ENCODE measurements around the gene OR4C45.
"Not testable (repeated sequence)": the region's sequence is repeated elsewhere in the genome, so short reads cannot be mapped to it uniquely, and the experiment has no call there.

Gene OR4C45

DNA sequence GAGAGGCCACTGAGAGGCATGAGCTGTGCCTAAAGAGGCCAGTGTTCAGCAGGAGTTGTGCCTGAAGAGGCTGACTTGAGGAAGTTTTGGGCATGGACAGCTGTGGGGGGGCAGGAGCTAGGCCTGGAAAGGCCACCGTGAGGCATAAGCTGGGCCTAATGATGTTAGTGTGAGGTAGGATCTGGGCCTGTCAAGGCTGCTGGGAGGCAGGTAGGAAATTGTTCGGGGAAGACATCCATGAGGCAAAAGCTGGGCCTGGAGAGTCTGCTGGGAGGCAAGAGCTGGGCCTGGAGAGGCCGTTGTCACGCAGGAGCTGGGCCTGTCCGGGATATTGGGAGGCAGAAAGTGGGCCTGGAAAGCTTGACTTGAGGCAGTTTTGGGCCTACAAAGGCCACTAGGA, 44.9 kb downstream of the OR4C45 start:
- Histone ChIP-seq H3K9me3 (no peaks in the 10 kb centered on the region), H3K27me3 (ENCODE audit: low read depth) (no peaks in the 10 kb centered on the region), H3K4me3 (no peak overlapping the region), H3K36me3 (replicated peaks) (no peaks in the 10 kb centered on the region), H3K4me1 (no peaks in the 10 kb centered on the region)
- in situ Hi-C loops (cut with MboI; ENCODE audit: low sequenced_read_pairs), result loop anchor here (25.0 kb wide), 1 partner anchor 235 kb away; no protein-coding TSS in a partner anchor
- no peak for DNase-seq (ENCODE audit: low spot score in 2 of 2)

GRCh38 chr11:50078001-50078400, 45.3 kb downstream of the OR4C45 start:
- no peak overlapping the region for H3K4me3 ChIP-seq
- no peaks in the 10 kb centered on the region for H3K4me1 ChIP-seq
- H3K36me3 ChIP-seq (replicated peaks), result no peaks in the 10 kb centered on the region
- no peaks in the 10 kb centered on the region for H3K9me3 ChIP-seq
- DNase-seq (ENCODE audit: low spot score in 2 of 2), result no peak
- H3K27me3 ChIP-seq (ENCODE audit: low read depth), result no peaks in the 10 kb centered on the region
- in situ Hi-C loops (cut with MboI; ENCODE audit: low sequenced_read_pairs), result loop anchor here (25.0 kb wide), 1 partner anchor 234 kb away; no protein-coding TSS in a partner anchor

GRCh38 chr11:50078946-50079345, 46.3 kb downstream of the OR4C45 start:
- H3K4me1 ChIP-seq, H3K9me3 ChIP-seq: not testable (repeated sequence)
- in situ Hi-C loops (cut with MboI; ENCODE audit: low sequenced_read_pairs), result loop anchor here (25.0 kb wide), 1 partner anchor 233 kb away; no protein-coding TSS in a partner anchor

DNA sequence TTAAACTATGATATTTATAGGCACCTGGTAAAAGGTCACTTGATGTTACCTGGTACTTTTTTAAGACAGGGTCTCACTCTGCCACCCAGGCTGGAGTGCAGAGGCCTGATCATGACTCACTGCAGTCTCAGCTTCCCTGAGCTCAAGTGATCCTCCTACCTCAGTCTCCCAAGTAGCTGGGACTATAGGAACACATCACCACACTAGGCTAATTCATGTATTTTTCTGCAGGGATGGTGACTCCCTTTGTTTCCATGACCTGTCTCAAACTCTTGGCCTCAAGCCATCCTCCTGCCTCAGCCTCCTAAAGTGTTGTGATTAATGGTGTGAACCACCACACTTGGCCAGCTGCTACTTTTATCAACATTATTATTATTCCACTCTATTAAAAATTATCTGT, 47.6 kb downstream of the OR4C45 start:
- Histone ChIP-seq H3K4me1 (no peaks in the 10 kb centered on the region), H3K9me3 (no peaks in the 10 kb centered on the region), H3K36me3 (replicated peaks) (no peaks in the 10 kb centered on the region), H3K4me3 (no peak overlapping the region), H3K27me3 (ENCODE audit: low read depth) (no peaks in the 10 kb centered on the region)
- no peak for DNase-seq (ENCODE audit: low spot score in 2 of 2)
- in situ Hi-C loops (cut with MboI; ENCODE audit: low sequenced_read_pairs), result loop anchor here (25.0 kb wide), 1 partner anchor 232 kb away; no protein-coding TSS in a partner anchor

More at GRCh38 chr11:50078946-50079345, 46.3 kb downstream of the OR4C45 start:
- H3K4me3 ChIP-seq; H3K36me3 ChIP-seq (replicated peaks); H3K27me3 ChIP-seq (ENCODE audit: low read depth); DNase-seq (ENCODE audit: low spot score in 2 of 2): not testable (repeated sequence)
